H1 (cell line): ENCODE measurements around the gene RHD. TPM values are rescaled to one million over a fixed set of nuclear protein-coding genes. Genes with fewer than 3 reads are reported as not detected.

ENCODE experiments used
- CTCF ChIA-PET: fragments of 300-600 bp; sonication (Branson Sonifier 250); formaldehyde crosslinking; loops from one replicate; lab custom pipeline; 2021; ENCODE audit not compliant: partially characterized antibody; lab: Charles Lee
- POLR2A ChIA-PET: fragments of 300-600 bp; sonication (Branson Sonifier 250); formaldehyde crosslinking; loops from one replicate; lab custom pipeline; 2021; ENCODE audit warnings: inconsistent platforms; ENCODE audit not compliant: partially characterized antibody; lab: Charles Lee
- DNase-seq, 2 experiments: peaks; one replicate each; pipeline versions ENCODE4 v3.0.0 to v3.0.0-alpha.2; 2010 to 2022; ENCODE audit warnings: low spot score in 2 of 2, low read depth in 1 of 2, mixed read lengths in 1 of 2
- FAIRE-seq: peaks from 2 replicates; lab custom pipeline; 2011; peaks lifted over from hg19 to GRCh38; lab: Jason Lieb, UNC
- H2AFZ ChIP-seq: 2 replicates; pipeline ENCODE4 v1.8.1; 2012; ENCODE audit warnings: low read length, inconsistent platforms
- H2AK5ac ChIP-seq: 2 replicates; pipeline ENCODE4 v1.6.1; 2013; ENCODE audit warnings: low read depth, low read length
- H2BK120ac ChIP-seq: replicated peaks from 2 replicates; pipeline ENCODE3; 2013; ENCODE audit warnings: low read depth, low read length, inconsistent platforms
- H2BK12ac ChIP-seq: 2 replicates; pipeline ENCODE4 v1.6.1; 2013; ENCODE audit warnings: low read depth, low read length
- H2BK15ac ChIP-seq: 2 replicates; pipeline ENCODE4 v1.6.1; 2013; ENCODE audit warnings: low read length
- H2BK20ac ChIP-seq: 2 replicates; pipeline ENCODE4 v1.6.1; 2013; ENCODE audit warnings: low read length
- H2BK5ac ChIP-seq: 2 replicates; pipeline ENCODE4 v1.6.1; 2013; ENCODE audit warnings: low read depth, low read length
- H3K14ac ChIP-seq: 2 replicates; pipeline ENCODE4 v1.6.1; 2013; ENCODE audit warnings: inconsistent platforms; ENCODE audit not compliant: insufficient read length
- H3K18ac ChIP-seq: 2 replicates; pipeline ENCODE4 v1.6.1; 2013; ENCODE audit warnings: low read length; ENCODE audit errors: extremely low read depth
- H3K23ac ChIP-seq: 2 replicates; pipeline ENCODE4 v1.6.1; 2013; ENCODE audit warnings: inconsistent platforms; ENCODE audit not compliant: insufficient read length
- H3K23me2 ChIP-seq: 2 replicates; pipeline ENCODE4 v1.6.1; 2013; ENCODE audit warnings: low read depth, low read length
- H3K27ac ChIP-seq: 2 replicates; pipeline ENCODE4 v1.6.1; 2011; ENCODE audit warnings: low read depth, low read length, inconsistent platforms
- H3K27me3 ChIP-seq, 4 experiments: replicated peaks in 1 of 4; 1 replicate in 1 of 4; 2 replicates in 3 of 4; pipeline versions ENCODE4 v1.6.1 to v1.8.1; 2011 to 2013; ENCODE audit warnings: low read length in 3 of 4, mild to moderate bottlenecking in 3 of 4, inconsistent platforms in 2 of 4, mixed read lengths in 2 of 4, moderate library complexity in 1 of 4; ENCODE audit not compliant: control insufficient read depth in 3 of 4, insufficient read depth in 3 of 4; ENCODE audit errors: extremely low read depth in 1 of 4
- H3K36me3 ChIP-seq, 4 experiments: 2 replicates each; pipeline versions ENCODE4 v1.6.1 to v1.8.1; 2011 to 2013; ENCODE audit warnings: mild to moderate bottlenecking in 4 of 4, low read length in 3 of 4, moderate library complexity in 2 of 4, control low read depth in 1 of 4, inconsistent platforms in 1 of 4; ENCODE audit not compliant: insufficient read depth in 4 of 4, control insufficient read depth in 2 of 4
- H3K4ac ChIP-seq: replicated peaks from 2 replicates; pipeline ENCODE3; 2013; ENCODE audit warnings: low read length, low read depth, mixed read lengths, inconsistent platforms; ENCODE audit not compliant: insufficient read length
- H3K4me1 ChIP-seq, 4 experiments: replicated peaks in 1 of 4; 1 replicate in 1 of 4; 2 replicates in 3 of 4; pipeline versions ENCODE4 v1.6.1 to v1.8.1; 2011 to 2013; ENCODE audit warnings: low read length in 3 of 4, inconsistent platforms in 2 of 4, mixed read lengths in 1 of 4; ENCODE audit not compliant: insufficient read depth in 4 of 4, control insufficient read depth in 3 of 4
- H3K4me2 ChIP-seq, 2 experiments: 2 replicates each; pipeline versions ENCODE4 v1.6.1 to v1.8.1; 2011 to 2013; ENCODE audit warnings: low read depth in 2 of 2, low read length in 2 of 2, control low read depth in 1 of 2, inconsistent platforms in 1 of 2, mild to moderate bottlenecking in 1 of 2; ENCODE audit not compliant: insufficient read depth in 1 of 2
- H3K4me3 ChIP-seq, 4 experiments: fragments of 200-600, 300-600 bp in 1 of 4; sonication (generic), shearing (Covaris generic), sonication (Bioruptor Twin) in 1 of 4; 2 replicates each; pipeline versions ENCODE4 v1.5.1 to v1.8.1; 2011 to 2016; ENCODE audit warnings: low read length in 4 of 4, low read depth in 3 of 4, control low read depth in 2 of 4, inconsistent platforms in 2 of 4, mild to moderate bottlenecking in 2 of 4, mixed read lengths in 1 of 4, moderate library complexity in 1 of 4; ENCODE audit not compliant: insufficient read depth in 2 of 4; ENCODE audit errors: extremely low read depth in 1 of 4
- H3K56ac ChIP-seq: replicated peaks from 2 replicates; pipeline ENCODE3; 2013; ENCODE audit warnings: low read depth, mild to moderate bottlenecking, mixed read lengths, low read length, inconsistent platforms; ENCODE audit not compliant: insufficient read length
- H3K79me1 ChIP-seq: 2 replicates; pipeline ENCODE4 v1.6.1; 2013; ENCODE audit warnings: low read depth, low read length, control low read depth
- H3K79me2 ChIP-seq, 2 experiments: 2 replicates each; pipeline versions ENCODE4 v1.6.1 to v1.8.1; 2012 to 2013; ENCODE audit warnings: low read length in 2 of 2, mild to moderate bottlenecking in 2 of 2, inconsistent platforms in 1 of 2; ENCODE audit not compliant: insufficient read depth in 2 of 2, control insufficient read depth in 1 of 2
- H3K9ac ChIP-seq, 4 experiments: replicated peaks in 1 of 4; 1 replicate in 1 of 4; 2 replicates in 3 of 4; pipeline versions ENCODE4 v1.6.1 to v1.8.1; 2011 to 2013; ENCODE audit warnings: low read depth in 3 of 4, low read length in 3 of 4, control low read depth in 2 of 4, mild to moderate bottlenecking in 2 of 4, moderate library complexity in 2 of 4, inconsistent platforms in 1 of 4; ENCODE audit errors: extremely low read depth in 1 of 4
- H3K9me3 ChIP-seq, 2 experiments: 2 replicates each; pipeline versions ENCODE4 v1.6.1 to v1.8.1; 2012 to 2013; ENCODE audit warnings: mild to moderate bottlenecking in 2 of 2, moderate library complexity in 2 of 2, control low read depth in 1 of 2, inconsistent platforms in 1 of 2, low read depth in 1 of 2, low read length in 1 of 2, mixed read lengths in 1 of 2; ENCODE audit not compliant: insufficient read depth in 2 of 2
- H4K20me1 ChIP-seq, 2 experiments: replicated peaks in 1 of 2; 2 replicates each; pipeline versions ENCODE3 to v1.8.1; 2011 to 2013; ENCODE audit warnings: inconsistent platforms in 2 of 2, low read length in 2 of 2, mild to moderate bottlenecking in 1 of 2; ENCODE audit not compliant: insufficient read depth in 2 of 2, control insufficient read depth in 1 of 2
- H4K5ac ChIP-seq: 2 replicates; pipeline ENCODE4 v1.6.1; 2013; ENCODE audit warnings: low read length, low read depth, mixed read lengths, inconsistent platforms; ENCODE audit not compliant: insufficient read length
- H4K8ac ChIP-seq: 2 replicates; pipeline ENCODE4 v1.8.0; 2013; ENCODE audit warnings: mild to moderate bottlenecking, moderate library complexity, low read length, inconsistent platforms; ENCODE audit not compliant: insufficient read depth; ENCODE audit errors: extremely low read depth
- H4K91ac ChIP-seq: replicated peaks from 2 replicates; pipeline ENCODE3; 2013; ENCODE audit warnings: low read length, mixed read lengths, inconsistent platforms; ENCODE audit not compliant: insufficient read length
- ASH2L ChIP-seq: fragments of 200-600, 300-600 bp; sonication (generic); IDR thresholded peaks from one replicate; pipeline ENCODE4 v1.7.1; 2017; ENCODE audit warnings: low read length
- BRCA1 ChIP-seq: IDR thresholded peaks from 2 replicates; pipeline ENCODE4 v1.6.1; 2012; ENCODE audit warnings: low read depth, low read length, improper control_type of control experiment
- EZH2 ChIP-seq: fragments of 200-600 bp; sonication (generic); IDR thresholded peaks from 2 replicates; pipeline ENCODE4 v1.7.1; 2012; ENCODE audit warnings: low read depth, mild to moderate bottlenecking, moderate library complexity, low read length, inconsistent platforms; ENCODE audit not compliant: severe bottlenecking
- NANOG ChIP-seq: IDR thresholded peaks from 2 replicates; pipeline ENCODE4 v1.6.1; 2011; ENCODE audit warnings: low read length, low read depth, mild to moderate bottlenecking, inconsistent platforms; ENCODE audit not compliant: insufficient read depth, poor library complexity, severe bottlenecking
- PHF8 ChIP-seq: fragments of 200-600 bp; sonication (generic); conservative IDR thresholded peaks from 2 replicates; pipeline ENCODE4 v1.7.1; 2012; ENCODE audit warnings: low read depth, mild to moderate bottlenecking, inconsistent platforms, low read length, moderate library complexity
- POLR2AphosphoS5 ChIP-seq: IDR thresholded peaks from 2 replicates; pipeline ENCODE4 v1.6.1; 2011; ENCODE audit warnings: low read depth, low read length
- RXRA ChIP-seq: IDR thresholded peaks from 2 replicates; pipeline ENCODE4 v1.6.1; 2011; ENCODE audit warnings: low read depth, mild to moderate bottlenecking, low read length, moderate library complexity; ENCODE audit not compliant: insufficient read depth
- SP1 ChIP-seq: IDR thresholded peaks from 2 replicates; pipeline ENCODE4 v1.6.1; 2011; ENCODE audit warnings: low read depth, low read length
- SP2 ChIP-seq: IDR thresholded peaks from 2 replicates; pipeline ENCODE4 v1.6.1; 2012; ENCODE audit warnings: mild to moderate bottlenecking, low read length, inconsistent platforms
- SP4 ChIP-seq: IDR thresholded peaks from 2 replicates; pipeline ENCODE4 v1.6.1; 2012; ENCODE audit warnings: low read length, inconsistent platforms
- ZNF274 ChIP-seq: IDR thresholded peaks from 2 replicates; pipeline ENCODE4 v1.7.0; 2012; ENCODE audit warnings: low read length, borderline replicate concordance; ENCODE audit errors: extremely low read depth
- WGBS, 2 experiments: shearing (Covaris generic) in 1 of 2; methylation state at CpG; one replicate each; pipeline versions ENCODE4 v1.1.6 to v1.1.7; 2013 to 2015; ENCODE audit warnings: low lambda C conversion rate in 2 of 2, mixed read lengths in 2 of 2, inconsistent platforms in 1 of 2, low coverage in 1 of 2, missing lambda C conversion rate in 1 of 2; ENCODE audit not compliant: insufficient replicate concordance in 2 of 2, insufficient coverage in 1 of 2, insufficient read length in 1 of 2; ENCODE audit errors: extremely low coverage in 1 of 2, missing lambda C conversion rate in 1 of 2; 5-methylcytosine and 5-hydroxymethylcytosine counted together
- polyA plus RNA-seq, 7 experiments: library from polyadenylated mRNA; depleted of rRNA in 3 of 7; stranded (reverse) in 5 of 7; unstranded in 2 of 7; fragments of >200 nt in 5 of 7; fragments of 200-250 nt in 2 of 7; gene quantifications; 1 replicate in 5 of 7; 2 replicates in 1 of 7; 4 replicates in 1 of 7; pipeline versions ENCODE4 v1.2.1 to v1.2.3, GENCODE V29; 2011 to 2013; ENCODE audit warnings: missing spikeins in 2 of 7, mixed read lengths in 2 of 7
- total RNA-seq: library from RNA; stranded (reverse); fragmentation: NEBNext Ultra II Directional; extraction: Animal tissue kit (Norgen Biotek cat#: 25700); gene quantifications from 2 replicates; pipeline ENCODE4 v1.2.1, GENCODE V29; 2021
- TF ChIP-seq, protein P1 (sequence below): IDR thresholded peaks from 2 replicates; pipeline ENCODE4 v1.6.1; 2011; ENCODE audit warnings: low read depth, mild to moderate bottlenecking, low read length; ENCODE audit not compliant: insufficient read depth
- TF ChIP-seq, protein P2 (sequence below): IDR thresholded peaks from 2 replicates; pipeline ENCODE4 v1.6.1; 2012; ENCODE audit warnings: inconsistent platforms

RHD gene
- total and polyA plus RNA-seq, 2 of the 8 experiments (the other 6 are each of a cell fraction or from before 2014, with no cell fraction given): 0.21 TPM; not detected in 1

DNA sequence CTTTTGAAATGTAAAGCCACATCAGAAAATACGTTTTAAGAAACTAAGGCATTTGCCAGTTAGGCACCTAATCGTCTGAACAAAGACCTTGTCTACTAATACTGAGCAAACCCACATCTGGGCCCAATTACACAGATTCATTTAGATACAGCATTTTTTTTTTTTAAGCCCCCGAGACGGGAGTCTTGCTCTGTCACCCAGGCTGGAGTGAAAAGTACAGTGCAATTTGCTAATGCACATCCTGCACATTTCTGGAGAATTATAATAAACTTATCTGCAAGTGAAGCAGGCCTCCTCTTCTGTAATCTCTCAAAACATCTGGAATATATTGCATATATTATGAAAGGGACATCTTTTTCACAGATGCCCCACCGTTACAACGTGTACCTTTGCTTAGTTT, 28.4 kb upstream of the RHD start:
- DNase-seq (no peak), FAIRE-seq (no peak)
- H2BK15ac ChIP-seq: no peak overlapping the region
- peaks cover 6% of the 10 kb centered on the region for H3K79me1 ChIP-seq
- H3K9me3 ChIP-seq: no peaks in the 10 kb centered on the region
- WGBS, 2 experiments: 92% methylated on average over 6 of the region's 6 CpGs; no CpG with 5 or more reads in 1 of the 2 experiments
- H3K9ac ChIP-seq: no peak overlapping the region
- no peak overlapping the region for H3K27ac ChIP-seq
- no peak overlapping the region for H4K91ac ChIP-seq
- peaks cover 15 to 34% (median 22%) of the 10 kb centered on the region in 4 experiments for H3K36me3 ChIP-seq
- no peak overlapping the region for H3K4me3 ChIP-seq
- no peak overlapping the region for H3K4me2 ChIP-seq
- H2BK120ac ChIP-seq: no peak overlapping the region
- no peak overlapping the region for H3K4ac ChIP-seq
- no peak overlapping the region for H2BK12ac ChIP-seq
- H3K23me2 ChIP-seq: peaks cover 13% of the 10 kb centered on the region
- H3K23ac ChIP-seq: no peak overlapping the region
- no peak overlapping the region; the same call in 1 of the 2 replicates for H4K8ac ChIP-seq
- H3K27me3 ChIP-seq: no peaks in the 10 kb centered on the region
- no peak overlapping the region for H2AFZ ChIP-seq
- ChIA-PET CTCF (interaction anchor here (0.6 kb wide), 1 partner anchor 9 kb away, joined by 3 read pairs; no protein-coding TSS in a partner anchor), POLR2A (interaction anchor here (0.6 to 5.0 kb wide), 2 partner anchors 11 to 28 kb away, joined by 3 to 66 read pairs; partner anchors contain the start of gene SYF2)
- peaks cover 3 to 24% of the 10 kb centered on the region in 2 experiments; a peak in 3 of 4 replicates for H3K79me2 ChIP-seq
- H2BK5ac ChIP-seq: no peak overlapping the region
- H2AK5ac ChIP-seq: no peak overlapping the region
- peaks cover 0 to 5% (median 0%) of the 10 kb centered on the region in 4 experiments; a peak in 2 of 7 replicates for H3K4me1 ChIP-seq
- H4K5ac ChIP-seq: no peak overlapping the region
- no peak overlapping the region for H2BK20ac ChIP-seq
- H3K14ac ChIP-seq: no peak overlapping the region
- peaks cover 6 to 8% of the 10 kb centered on the region in 2 experiments for H4K20me1 ChIP-seq
- no peak overlapping the region for H3K18ac ChIP-seq
- no peak overlapping the region for H3K56ac ChIP-seq
- TF ChIP-seq RXRA: no peak
- no peak for TF ChIP-seq PHF8
- TF ChIP-seq, protein P1, sequence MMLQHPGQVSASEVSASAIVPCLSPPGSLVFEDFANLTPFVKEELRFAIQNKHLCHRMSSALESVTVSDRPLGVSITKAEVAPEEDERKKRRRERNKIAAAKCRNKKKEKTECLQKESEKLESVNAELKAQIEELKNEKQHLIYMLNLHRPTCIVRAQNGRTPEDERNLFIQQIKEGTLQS: no peak
- no peak for TF ChIP-seq ASH2L
- TF ChIP-seq SP2: no peak
- TF ChIP-seq BRCA1: no peak
- TF ChIP-seq ZNF274: no peak
- TF ChIP-seq, protein P2, sequence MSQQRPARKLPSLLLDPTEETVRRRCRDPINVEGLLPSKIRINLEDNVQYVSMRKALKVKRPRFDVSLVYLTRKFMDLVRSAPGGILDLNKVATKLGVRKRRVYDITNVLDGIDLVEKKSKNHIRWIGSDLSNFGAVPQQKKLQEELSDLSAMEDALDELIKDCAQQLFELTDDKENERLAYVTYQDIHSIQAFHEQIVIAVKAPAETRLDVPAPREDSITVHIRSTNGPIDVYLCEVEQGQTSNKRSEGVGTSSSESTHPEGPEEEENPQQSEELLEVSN: no peak
- TF ChIP-seq SP4: no peak
- TF ChIP-seq POLR2AphosphoS5: no peak
- no peak for TF ChIP-seq NANOG
- no peak for TF ChIP-seq SP1
- no peak for TF ChIP-seq EZH2
